K562 (cell line): ENCODE results near the gene N4BP2. TPM values are rescaled to one million over a fixed set of nuclear protein-coding genes. Genes with fewer than 3 reads are reported as not detected.

Source experiments
- ARHGAP35 ChIP-seq: fragments of 450-650 bp; IDR thresholded peaks from 2 replicates; pipeline ENCODE4 v1.6.1; 2018; ENCODE audit not compliant: partially characterized antibody
- FOXO4 ChIP-seq: fragments of 450-650 bp; formaldehyde crosslinking; IDR thresholded peaks from 2 replicates; pipeline ENCODE4 v1.4.0; 2020; ENCODE audit warnings: mild to moderate bottlenecking, moderate library complexity
- ILF3 ChIP-seq: fragments of 450-650 bp; IDR thresholded peaks from 2 replicates; pipeline ENCODE4 v1.6.1; 2018; ENCODE audit warnings: antibody characterized with exemption, mild to moderate bottlenecking, moderate library complexity, borderline replicate concordance
- L3MBTL2 ChIP-seq: fragments of 450-650 bp; IDR thresholded peaks from 2 replicates; pipeline ENCODE4 v1.6.1; 2016; ENCODE audit warnings: mild to moderate bottlenecking, moderate library complexity
- RB1 ChIP-seq: fragments of 450-650 bp; IDR thresholded peaks from 2 replicates; pipeline ENCODE4 v1.6.1; 2017; ENCODE audit warnings: low read depth, mild to moderate bottlenecking
- TAF7 ChIP-seq: fragments of 450-650 bp; IDR thresholded peaks from 2 replicates; pipeline ENCODE4 v1.6.1; 2016; ENCODE audit warnings: missing genetic modification characterization, missing compliant biosample characterization
- ZBTB11 ChIP-seq, 3 experiments: fragments of 200-800 bp in 1 of 3; fragments of 250-450 bp in 1 of 3; fragments of 450-650 bp in 1 of 3; sonication (Bioruptor Pico) in 1 of 3; sonication (Bioruptor generic) in 1 of 3; formaldehyde crosslinking in 1 of 3; IDR thresholded peaks; 2 replicates each; pipeline versions ENCODE4 v1.6.1 to v1.8.0; 2016 to 2022; ENCODE audit warnings: mild to moderate bottlenecking in 2 of 3, missing genetic modification characterization in 2 of 3, missing compliant biosample characterization in 1 of 3, moderate library complexity in 1 of 3
- ZNF12 ChIP-seq: sonication (generic); formaldehyde crosslinking; IDR thresholded peaks from 2 replicates; pipeline ENCODE4 v1.4.0; 2020; ENCODE audit warnings: mild to moderate bottlenecking, missing genetic modification reagents
- ZNF143 ChIP-seq: sonication (generic); formaldehyde crosslinking; IDR thresholded peaks from 2 replicates; pipeline ENCODE4 v1.9.0; 2022; ENCODE audit warnings: mild to moderate bottlenecking, missing genetic modification reagents
- ZNF561 ChIP-seq: fragments of 450-650 bp; formaldehyde crosslinking; conservative IDR thresholded peaks from 2 replicates; pipeline ENCODE4 v1.4.0; 2020; ENCODE audit warnings: mild to moderate bottlenecking, moderate library complexity
- ZNF644 ChIP-seq: fragments of 200-800 bp; sonication (Bioruptor generic); IDR thresholded peaks from 2 replicates; pipeline ENCODE4 v1.6.1; 2016; ENCODE audit warnings: low read depth, missing genetic modification characterization, missing compliant biosample characterization
- polyA plus RNA-seq, 8 experiments: library from polyadenylated mRNA; depleted of rRNA in 4 of 8; stranded (reverse) in 5 of 8; unstranded in 3 of 8; fragments of >200 nt; fragmentation: Nextera tagmentation in 2 of 8; fragmentation: Illumina TruSeq in 1 of 8; extraction: Ambion mirVana in 2 of 8; extraction: Trizol in 1 of 8; gene quantifications; 2 replicates each; pipeline versions ENCODE4 v1.2.1 to v1.2.3, GENCODE V29; 2011 to 2014; ENCODE audit warnings: inconsistent platforms in 1 of 8, missing spikeins in 1 of 8
- total RNA-seq, 7 experiments: library from RNA; depleted of rRNA in 6 of 7; stranded (reverse); fragments of >200 nt in 6 of 7; fragmentation: Illumina TruSeq in 2 of 7; extraction: Trizol in 2 of 7; gene quantifications; 2 replicates each; pipeline versions ENCODE4 v1.2.1 to v1.2.3, GENCODE V29; 2011 to 2021; ENCODE audit warnings: low replicate concordance in 1 of 7

Gene N4BP2
- total and polyA plus RNA-seq, 9 of the 15 experiments (the other 6 are each of a cell fraction or from before 2014, with no cell fraction given) = 2.7 to 12.6 (median 7.6) TPM

- TF ChIP-seq ZNF644 (tag) (peak; percentile 74), ZNF561 (no peak), TAF7 (tag) (0 out of 2 replicates have a peak, but pooled peaks have one; percentile 58), ILF3 (peak; percentile 43; the same call in 1 of the 2 replicates), FOXO4 (CRISPR knock-in tag) (0 out of 2 replicates have a peak, but pooled peaks have one; percentile 53), ZBTB11 (CRISPR knock-in tag; IDR thresholded peaks at IDR 0.05) (peak in 1 of 3 experiments; percentile 70; a peak in 1 of 6 replicates), L3MBTL2 (peak; percentile 99), ZNF12 (CRISPR knock-in tag) (peak; percentile 78), ZNF143 (CRISPR knock-in tag) (peak; percentile 53; the same call in 1 of the 2 replicates), ARHGAP35 (no peak), RB1 (peak; percentile 97)
These were observed at the start of gene N4BP2 (continued) for GRCh38 chr4:40056716-40057585.
